Retinal pigment epithelial cell (primary cell): ENCODE data around the gene UGCG.
"Not testable (repeated sequence)": the region's sequence is repeated elsewhere in the genome, so short reads cannot be mapped to it uniquely, and the experiment has no call there.

Source experiments
- DNase-seq: peaks from one replicate; pipeline ENCODE4 v3.0.0-alpha.2; 2010; ENCODE audit warnings: low read depth
- H3K4me3 ChIP-seq: 2 replicates; pipeline ENCODE4 v1.5.1; 2011; ENCODE audit warnings: mild to moderate bottlenecking, low read length, control low read depth, moderate library complexity
- TF ChIP-seq, protein P1 (sequence below): conservative IDR thresholded peaks from 2 replicates; pipeline ENCODE4 v1.5.1; 2011; ENCODE audit warnings: low read depth, low read length, control low read depth, inconsistent platforms

The UGCG gene

DNA sequence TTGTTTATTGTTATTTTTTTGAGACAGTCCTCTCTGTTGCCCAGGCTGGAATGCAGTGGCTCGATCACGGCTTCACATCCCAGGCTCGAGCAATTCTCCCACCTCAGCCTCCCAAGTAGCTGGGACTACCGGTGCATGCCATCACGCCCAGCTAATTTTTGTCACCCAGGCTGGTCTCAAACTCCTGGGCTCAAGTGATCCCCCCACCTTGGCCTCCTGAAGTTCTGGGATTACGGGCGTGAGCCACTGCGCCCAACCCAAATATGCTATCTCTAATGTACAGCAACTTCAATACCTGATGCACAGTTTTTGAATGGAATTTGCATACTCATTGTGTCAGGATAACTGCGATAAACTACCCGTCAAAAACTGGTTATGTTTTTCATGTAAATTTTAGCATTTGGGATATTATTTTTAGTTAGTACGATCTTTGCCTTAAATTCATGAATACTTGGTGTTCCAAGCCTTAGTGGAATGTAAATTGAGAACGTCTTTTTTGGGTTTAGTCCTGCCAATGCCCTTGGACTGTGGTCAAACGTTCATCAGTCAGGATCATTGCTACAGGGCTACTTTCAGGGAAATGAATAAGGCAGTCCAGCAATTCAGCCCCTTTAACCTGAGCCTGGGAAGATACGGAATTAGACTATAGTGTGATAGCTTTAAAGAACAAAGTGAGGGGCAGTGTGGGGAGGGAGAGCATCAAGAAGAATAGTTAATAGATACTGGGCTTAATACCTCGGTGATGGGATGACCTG lies 4.4 kb downstream of the UGCG start:
- no peak for DNase-seq
- TF ChIP-seq, protein P1, sequence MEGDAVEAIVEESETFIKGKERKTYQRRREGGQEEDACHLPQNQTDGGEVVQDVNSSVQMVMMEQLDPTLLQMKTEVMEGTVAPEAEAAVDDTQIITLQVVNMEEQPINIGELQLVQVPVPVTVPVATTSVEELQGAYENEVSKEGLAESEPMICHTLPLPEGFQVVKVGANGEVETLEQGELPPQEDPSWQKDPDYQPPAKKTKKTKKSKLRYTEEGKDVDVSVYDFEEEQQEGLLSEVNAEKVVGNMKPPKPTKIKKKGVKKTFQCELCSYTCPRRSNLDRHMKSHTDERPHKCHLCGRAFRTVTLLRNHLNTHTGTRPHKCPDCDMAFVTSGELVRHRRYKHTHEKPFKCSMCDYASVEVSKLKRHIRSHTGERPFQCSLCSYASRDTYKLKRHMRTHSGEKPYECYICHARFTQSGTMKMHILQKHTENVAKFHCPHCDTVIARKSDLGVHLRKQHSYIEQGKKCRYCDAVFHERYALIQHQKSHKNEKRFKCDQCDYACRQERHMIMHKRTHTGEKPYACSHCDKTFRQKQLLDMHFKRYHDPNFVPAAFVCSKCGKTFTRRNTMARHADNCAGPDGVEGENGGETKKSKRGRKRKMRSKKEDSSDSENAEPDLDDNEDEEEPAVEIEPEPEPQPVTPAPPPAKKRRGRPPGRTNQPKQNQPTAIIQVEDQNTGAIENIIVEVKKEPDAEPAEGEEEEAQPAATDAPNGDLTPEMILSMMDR = no peak
- H3K4me3 ChIP-seq = no peak overlapping the region

DNA sequence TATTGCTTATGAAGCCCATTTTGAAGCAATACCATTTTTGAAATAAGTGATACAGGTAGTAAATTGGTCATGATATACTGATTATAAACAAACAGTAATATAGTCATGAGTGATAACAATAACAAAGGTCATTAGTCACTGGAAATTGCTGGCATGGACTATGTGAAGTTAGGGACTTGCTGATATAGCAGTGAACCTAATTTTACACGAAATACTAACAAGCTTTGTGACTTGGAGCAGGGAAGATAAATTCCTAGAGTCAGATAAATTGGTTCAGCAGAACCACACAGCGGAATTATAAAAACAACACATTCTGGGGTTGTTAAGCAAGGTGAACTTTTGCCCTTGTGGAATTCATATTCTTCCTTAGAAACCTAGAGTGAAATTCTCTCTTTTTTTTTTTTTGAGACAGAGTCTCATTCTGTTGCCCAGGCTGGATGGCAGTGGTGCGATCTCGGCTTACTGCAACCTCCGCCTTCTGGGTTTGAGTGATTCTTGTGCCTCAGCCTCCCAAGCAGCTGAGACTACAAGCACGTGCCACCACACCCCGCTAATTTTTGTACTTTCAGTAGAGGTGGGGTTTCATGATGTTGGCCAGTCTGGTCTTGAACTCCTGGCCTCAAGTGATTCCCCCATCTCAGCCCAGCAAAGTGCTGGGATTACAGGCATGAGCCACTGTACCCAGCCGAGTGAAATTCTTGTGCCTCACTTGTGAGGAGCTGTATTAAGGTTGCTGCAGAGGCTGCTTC lies 6.0 kb downstream of the UGCG start:
- no peak overlapping the region for H3K4me3 ChIP-seq
- peak; percentile 67 for DNase-seq
- TF ChIP-seq, protein P1 = no peak

DNA sequence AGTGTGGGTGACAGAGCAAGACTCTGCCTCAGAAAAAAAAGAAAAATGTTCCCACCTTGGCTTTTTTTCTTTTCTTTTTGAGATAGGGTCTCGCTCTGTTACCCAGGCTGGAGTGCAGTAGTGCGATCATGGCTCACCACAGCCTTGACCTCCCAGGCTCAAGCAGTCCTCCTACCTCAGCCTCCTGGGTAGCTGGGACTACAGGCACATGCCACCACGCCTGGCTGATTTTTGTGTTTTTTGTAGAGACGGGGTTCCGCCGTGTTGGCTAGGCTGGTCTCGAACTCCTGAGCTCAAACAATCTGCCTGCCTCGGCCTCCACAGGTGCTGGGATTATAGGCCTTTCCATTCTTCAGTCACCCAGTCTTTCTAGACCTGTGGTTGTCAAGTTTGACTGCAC lies 6.9 kb downstream of the UGCG start:
- DNase-seq, H3K4me3 ChIP-seq: not testable (repeated sequence)

- TF ChIP-seq, protein P1 = no peak
- no peak overlapping the region for H3K4me3 ChIP-seq
- DNase-seq = no peak
Measured at GRCh38 chr9:111904026-111904425, 7.4 kb downstream of the UGCG start.

DNA sequence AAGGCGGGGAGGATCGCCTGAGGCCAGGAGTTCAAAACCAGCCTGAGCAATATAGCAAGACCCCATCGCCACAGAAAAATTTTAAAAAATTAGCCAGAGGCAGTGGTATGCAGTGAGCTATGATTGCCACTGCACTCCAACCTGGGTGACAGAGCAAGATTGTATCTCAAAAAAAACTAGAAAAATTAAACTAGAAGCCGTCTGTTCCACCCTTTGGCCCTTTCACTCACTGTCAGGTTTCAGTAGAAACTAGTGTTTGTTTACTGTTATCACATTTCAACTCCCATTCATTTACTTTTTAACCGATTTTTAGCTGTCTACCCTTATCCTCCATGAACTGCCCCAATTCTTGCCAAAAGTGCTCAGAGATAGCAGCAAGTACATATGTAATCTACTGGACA lies 8.3 kb downstream of the UGCG start:
- DNase-seq = no peak
- H3K4me3 ChIP-seq = no peak overlapping the region
- TF ChIP-seq, protein P1 = no peak

DNA sequence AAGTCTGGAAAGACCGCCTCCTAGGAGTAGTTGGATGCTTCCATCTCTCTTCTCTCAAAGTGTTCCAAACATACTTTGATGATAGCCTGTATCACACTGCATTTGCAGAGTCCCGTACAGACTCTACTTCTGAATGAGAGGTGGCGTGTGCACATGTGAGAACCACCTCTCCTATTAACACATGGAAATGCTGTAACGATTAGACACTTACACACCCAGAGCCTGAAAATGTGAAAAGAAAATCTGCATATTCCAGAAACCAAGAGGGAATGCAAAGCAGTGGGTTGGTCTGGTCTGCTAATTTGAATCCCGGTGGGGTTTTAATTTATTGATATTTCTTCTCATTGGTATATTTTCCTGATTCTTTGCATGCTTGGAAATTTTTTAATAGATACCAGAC lies 10.5 kb downstream of the UGCG start:
- no peak for DNase-seq
- TF ChIP-seq, protein P1 = no peak
- no peak overlapping the region for H3K4me3 ChIP-seq

DNA sequence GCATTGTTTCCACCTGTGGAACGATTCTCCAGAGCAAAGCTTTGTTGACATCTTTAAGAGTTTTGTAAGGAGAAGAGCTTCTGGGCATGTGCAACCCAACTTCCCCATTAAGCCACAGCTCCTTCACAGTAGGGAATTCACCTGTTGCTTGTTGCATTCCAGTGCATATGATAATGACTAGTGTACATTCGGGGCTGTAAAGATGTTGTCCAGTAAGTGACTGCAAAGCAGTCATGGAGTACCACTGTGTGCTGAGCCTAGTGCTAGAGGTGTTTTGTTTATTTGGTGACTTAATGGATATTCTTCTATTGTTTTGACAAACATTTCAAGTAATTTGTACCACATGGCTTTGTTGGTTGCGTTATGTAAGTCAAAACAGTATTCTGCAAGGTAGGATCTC lies 12.8 kb downstream of the UGCG start:
- TF ChIP-seq, protein P1 = no peak
- no peak for DNase-seq
- no peak overlapping the region for H3K4me3 ChIP-seq
